CD4-positive, alpha-beta memory T cell (primary cell): Measurements from ENCODE around the gene ADSS2. TPM values are rescaled to one million over a fixed set of nuclear protein-coding genes. Genes with fewer than 3 reads are reported as not detected.

Experiments
- CTCF ChIA-PET: fragments of 350-600 bp; sonication (Branson Sonifier 250); formaldehyde crosslinking; loops from one replicate; lab custom pipeline; 2021; ENCODE audit warnings: inconsistent platforms; ENCODE audit not compliant: partially characterized antibody; lab: Charles Lee
- POLR2A ChIA-PET: fragments of 350-600 bp; sonication (Branson Sonifier 250); formaldehyde crosslinking; loops from one replicate; lab custom pipeline; 2021; ENCODE audit not compliant: partially characterized antibody; lab: Charles Lee
- DNase-seq, 5 donors: peaks; one replicate each; pipeline versions ENCODE4 v3.0.0 to v3.0.0-alpha.2; 2020 to 2022; ENCODE audit warnings: mixed read lengths in 1 of 5
- H3K27ac ChIP-seq: one replicate; pipeline ENCODE4 v1.7.0; 2013; ENCODE audit warnings: low read depth, low read length
- H3K27me3 ChIP-seq: 2 replicates; pipeline ENCODE4 v1.7.0; 2013; ENCODE audit warnings: mild to moderate bottlenecking, low read length, moderate library complexity; ENCODE audit not compliant: insufficient read depth
- H3K36me3 ChIP-seq: 2 replicates; pipeline ENCODE4 v1.7.0; 2013; ENCODE audit warnings: mild to moderate bottlenecking, low read length, moderate library complexity; ENCODE audit not compliant: insufficient read depth
- H3K4me1 ChIP-seq: 2 replicates; pipeline ENCODE4 v1.7.0; 2013; ENCODE audit warnings: mild to moderate bottlenecking, low read length, moderate library complexity; ENCODE audit not compliant: insufficient read depth
- H3K4me3 ChIP-seq, 2 donors: one replicate each; pipeline ENCODE4 v1.7.0; 2013; ENCODE audit warnings: low read length in 2 of 2, mild to moderate bottlenecking in 1 of 2
- H3K9me3 ChIP-seq, 2 donors: one replicate each; pipeline ENCODE4 v1.7.0; 2013; ENCODE audit warnings: low read length in 2 of 2, control low read depth in 1 of 2; ENCODE audit not compliant: control insufficient read depth in 1 of 2
- H3K27ac Mint-ChIP-seq, 7 donors: one replicate each; pipeline ENCODE4 v1.8.0; 2020 to 2021; ENCODE audit warnings: mixed read lengths in 7 of 7, mild to moderate bottlenecking in 6 of 7, inconsistent platforms in 3 of 7, moderate library complexity in 3 of 7
- H3K27me3 Mint-ChIP-seq, 2 donors: one replicate each; pipeline ENCODE4 v1.8.0; 2020 to 2021; ENCODE audit warnings: mixed read lengths in 2 of 2
- H3K36me3 Mint-ChIP-seq, 2 donors: one replicate each; pipeline ENCODE4 v1.8.0; 2020 to 2021; ENCODE audit warnings: mixed read lengths in 2 of 2, inconsistent platforms in 1 of 2, mild to moderate bottlenecking in 1 of 2
- H3K4me1 Mint-ChIP-seq, 4 donors: one replicate each; pipeline ENCODE4 v1.8.0; 2020 to 2021; ENCODE audit warnings: mixed read lengths in 4 of 4, mild to moderate bottlenecking in 1 of 4
- H3K4me3 Mint-ChIP-seq, 8 donors: one replicate each; pipeline ENCODE4 v1.8.0; 2020 to 2021; ENCODE audit warnings: mixed read lengths in 8 of 8, mild to moderate bottlenecking in 7 of 8, moderate library complexity in 6 of 8, inconsistent platforms in 3 of 8
- H3K9me3 Mint-ChIP-seq, 8 donors: one replicate each; pipeline ENCODE4 v1.8.0; 2020 to 2021; ENCODE audit warnings: mixed read lengths in 8 of 8, mild to moderate bottlenecking in 5 of 8, inconsistent platforms in 3 of 8, moderate library complexity in 1 of 8
- intact Hi-C: fragments of 100-400 bp; cut with micrococcal nuclease; formaldehyde crosslinking; loops from one replicate; pipeline ENCODE4 v1.15.1; 2023
- polyA plus RNA-seq, 2 donors: library from polyadenylated mRNA; unstranded; fragments of 300-500 nt; fragmentation: Illumina TruSeq; gene quantifications; one replicate each; pipeline ENCODE4 v1.2.3, GENCODE V29; 2021
- total RNA-seq, 2 experiments: library from RNA; stranded (reverse); gene quantifications; one replicate each; pipeline ENCODE4 v1.2.3, GENCODE V29; 2021

ADSS2 gene
- total and polyA plus RNA-seq, 4 experiments from 2014 or later: 26.9 to 65.4 (median 48.0) TPM

GRCh38 chr1:244447024-244447423 lies 4.7 kb downstream of the ADSS2 start:
- DNase-seq: no peak
- Mint-ChIP-seq H3K4me3 (peak overlapping the region in 4 of 8 donors; percentile 0 to 57 (median 32)), H3K27me3 (no peaks in the 10 kb centered on the region), H3K27ac (peak overlapping the region in 1 of 7 donors; percentile 85), H3K36me3 (peaks cover 17 to 38% of the 10 kb centered on the region in 2 donors), H3K9me3 (no peaks in the 10 kb centered on the region), H3K4me1 (peaks cover 55 to 74% (median 66%) of the 10 kb centered on the region in 4 donors)
- Histone ChIP-seq H3K27me3 (no peaks in the 10 kb centered on the region), H3K4me3 (no peak overlapping the region), H3K36me3 (no peaks in the 10 kb centered on the region), H3K9me3 (no peaks in the 10 kb centered on the region), H3K4me1 (peaks cover 76% of the 10 kb centered on the region), H3K27ac (no peak overlapping the region)
- intact Hi-C loops: no loop called here
- CTCF ChIA-PET: no interaction called here
- POLR2A ChIA-PET: interaction anchor here (1.8 kb wide), 1 partner anchor 14 kb away, joined by 7 read pairs; the partner anchor contains the start of gene CATSPERE

- H3K36me3 Mint-ChIP-seq: peaks cover 17 to 35% of the 10 kb centered on the region in 2 donors
- peak overlapping the region; percentile 44 to 85 (median 67) for H3K27ac Mint-ChIP-seq
- Histone ChIP-seq H3K27me3 (no peaks in the 10 kb centered on the region), H3K4me3 (no peak overlapping the region), H3K36me3 (no peaks in the 10 kb centered on the region), H3K4me1 (peaks cover 76% of the 10 kb centered on the region), H3K27ac (no peak overlapping the region), H3K9me3 (no peaks in the 10 kb centered on the region)
- H3K9me3 Mint-ChIP-seq: no peaks in the 10 kb centered on the region
- H3K4me1 Mint-ChIP-seq: peaks cover 54 to 71% (median 64%) of the 10 kb centered on the region in 4 donors
- no peak for DNase-seq
- CTCF ChIA-PET: no interaction called here
- H3K4me3 Mint-ChIP-seq: peak overlapping the region in 4 of 8 donors; percentile 4 to 70 (median 30)
- intact Hi-C loops: no loop called here
- H3K27me3 Mint-ChIP-seq: no peaks in the 10 kb centered on the region
- POLR2A ChIA-PET: interaction anchor here (0.6 kb wide), 1 partner anchor 30 kb away, joined by 3 read pairs; no protein-coding TSS in a partner anchor
Observed at GRCh38 chr1:244445320-244446181, 6.2 kb downstream of the ADSS2 start.

GRCh38 chr1:244444854-244445253 lies 6.9 kb downstream of the ADSS2 start:
- intact Hi-C loops: no loop called here
- Histone ChIP-seq H3K27me3 (no peaks in the 10 kb centered on the region), H3K4me1 (peaks cover 72% of the 10 kb centered on the region), H3K9me3 (no peaks in the 10 kb centered on the region), H3K36me3 (no peaks in the 10 kb centered on the region), H3K27ac (no peak overlapping the region), H3K4me3 (no peak overlapping the region)
- H3K27ac Mint-ChIP-seq: peak overlapping the region in 4 of 7 donors; percentile 3 to 67 (median 37)
- H3K9me3 Mint-ChIP-seq: no peaks in the 10 kb centered on the region
- ChIA-PET CTCF (interaction anchor here (1.1 kb wide), 1 partner anchor 16 kb away, joined by 3 read pairs; the partner anchor contains the start of gene CATSPERE), POLR2A (no interaction called here)
- no peaks in the 10 kb centered on the region for H3K27me3 Mint-ChIP-seq
- peaks cover 14 to 28% of the 10 kb centered on the region in 2 donors for H3K36me3 Mint-ChIP-seq
- DNase-seq: no peak
- peak overlapping the region in 3 of 8 donors; percentile 1 to 40 (median 18) for H3K4me3 Mint-ChIP-seq
- peaks cover 50 to 68% (median 62%) of the 10 kb centered on the region in 4 donors for H3K4me1 Mint-ChIP-seq

- Mint-ChIP-seq H3K9me3 (no peaks in the 10 kb centered on the region), H3K36me3 (peaks cover 6 to 22% of the 10 kb centered on the region in 2 donors), H3K27me3 (no peaks in the 10 kb centered on the region), H3K4me3 (no peak overlapping the region), H3K4me1 (peaks cover 47 to 69% (median 60%) of the 10 kb centered on the region in 4 donors), H3K27ac (no peak overlapping the region)
- no peaks in the 10 kb centered on the region for H3K9me3 ChIP-seq
- no peaks in the 10 kb centered on the region for H3K27me3 ChIP-seq
- intact Hi-C loops: no loop called here
- H3K4me1 ChIP-seq: peaks cover 64% of the 10 kb centered on the region
- DNase-seq: no peak
- H3K4me3 ChIP-seq: no peak overlapping the region
- no peak overlapping the region for H3K27ac ChIP-seq
- H3K36me3 ChIP-seq: no peaks in the 10 kb centered on the region
- POLR2A ChIA-PET: no interaction called here
- CTCF ChIA-PET: no interaction called here
Observed at GRCh38 chr1:244442850-244443249, 8.9 kb downstream of the ADSS2 start.

GRCh38 chr1:244439391-244440032 lies 12.2 kb downstream of the ADSS2 start:
- Mint-ChIP-seq H3K4me3 (no peak overlapping the region), H3K36me3 (peaks cover 16 to 39% of the 10 kb centered on the region in 2 donors), H3K9me3 (no peaks in the 10 kb centered on the region), H3K27me3 (no peaks in the 10 kb centered on the region), H3K4me1 (peaks cover 27 to 50% (median 41%) of the 10 kb centered on the region in 4 donors), H3K27ac (peak overlapping the region in 2 of 7 donors; percentile 22 to 75)
- Histone ChIP-seq H3K4me1 (peaks cover 32% of the 10 kb centered on the region), H3K27me3 (no peaks in the 10 kb centered on the region), H3K36me3 (peaks cover 19% of the 10 kb centered on the region), H3K4me3 (no peak overlapping the region), H3K9me3 (no peaks in the 10 kb centered on the region), H3K27ac (no peak overlapping the region)
- no peak for DNase-seq
- intact Hi-C loops: no loop called here
- ChIA-PET POLR2A (no interaction called here), CTCF (no interaction called here)

- Histone ChIP-seq H3K9me3 (no peaks in the 10 kb centered on the region), H3K4me3 (no peak overlapping the region), H3K36me3 (peaks cover 19% of the 10 kb centered on the region), H3K27ac (no peak overlapping the region), H3K4me1 (peaks cover 16% of the 10 kb centered on the region), H3K27me3 (no peaks in the 10 kb centered on the region)
- H3K27ac Mint-ChIP-seq: no peak overlapping the region
- no peak for DNase-seq
- H3K4me1 Mint-ChIP-seq: peaks cover 20 to 39% (median 29%) of the 10 kb centered on the region in 4 donors
- H3K4me3 Mint-ChIP-seq: no peak overlapping the region
- H3K27me3 Mint-ChIP-seq: no peaks in the 10 kb centered on the region
- intact Hi-C loops: no loop called here
- no peaks in the 10 kb centered on the region for H3K9me3 Mint-ChIP-seq
- ChIA-PET CTCF (no interaction called here), POLR2A (no interaction called here)
- H3K36me3 Mint-ChIP-seq: peaks cover 19 to 47% of the 10 kb centered on the region in 2 donors
Observed at GRCh38 chr1:244437086-244437468, 14.6 kb downstream of the ADSS2 start.
